Measurements from ENCODE around the gene DDX39A.

DDX39A gene

GRCh38 chr19:14433554-14434501 is 14.7 kb upstream of the DDX39A start:
- DNase-seq, result peak; percentile 55 to 56

GRCh38 chr19:14432791-14433553 is 13.8 kb upstream of the DDX39A start, which contains the start of gene PKN1:
TSS of gene PKN1 (plus strand) at chr19:14433306. CDS start at chr19:14433522, 216 bp downstream.
- DNase-seq, result peak; percentile 31 to 49

- DNase-seq, result no peak
Measured at GRCh38 chr19:14430712-14431111, 11.6 kb upstream of the DDX39A start.

- DNase-seq, result no peak
Measured at GRCh38 chr19:14428882-14429416, 9.8 kb upstream of the DDX39A start.

- no peak for DNase-seq
Measured at GRCh38 chr19:14427461-14427860, 8.3 kb upstream of the DDX39A start.

GRCh38 chr19:14425696-14426138 is 6.6 kb upstream of the DDX39A start:
- no peak for DNase-seq

- no peak for DNase-seq
Measured at GRCh38 chr19:14418856-14419105, 360 bp downstream of the DDX39A start.

- DNase-seq, result peak in 1 of 2 donors; percentile 46
Measured at GRCh38 chr19:14416817-14417231, 2.3 kb downstream of the DDX39A start.

- peak; percentile 39 to 55 for DNase-seq
Measured at GRCh38 chr19:14414926-14415690, 4.0 kb downstream of the DDX39A start.

- DNase-seq, result peak; percentile 38 to 52
Measured at GRCh38 chr19:14413693-14414181, 5.4 kb downstream of the DDX39A start.

- DNase-seq, result peak; percentile 42 to 56
Measured at GRCh38 chr19:14412996-14413692, 6.0 kb downstream of the DDX39A start.

- DNase-seq, result peak; percentile 47 to 54
Measured at GRCh38 chr19:14412324-14412995, 6.7 kb downstream of the DDX39A start.

- DNase-seq, result peak; percentile 47 to 56
Measured at GRCh38 chr19:14411938-14412245, 7.2 kb downstream of the DDX39A start.

GRCh38 chr19:14411161-14411937 is 7.8 kb downstream of the DDX39A start:
- DNase-seq, result peak; percentile 44 to 63

GRCh38 chr19:14410091-14411051 is 8.8 kb downstream of the DDX39A start:
- DNase-seq, result peak; percentile 74 to 80

- peak; percentile 68 to 74 for DNase-seq
Measured at GRCh38 chr19:14409146-14410023, 9.8 kb downstream of the DDX39A start.

GRCh38 chr19:14408491-14409145 is 10.5 kb downstream of the DDX39A start:
- DNase-seq, result peak; percentile 61 to 67

Data from CD4-positive, alpha-beta T cell treated with Interleukin-4 for 1 hour (primary cell).